Measurements from ENCODE around the gene CAPN9.
"Not testable (repeated sequence)": the region's sequence is repeated elsewhere in the genome, so short reads cannot be mapped to it uniquely, and the experiment has no call there.

Gene CAPN9

GRCh38 chr1:230713547-230713914, 33.7 kb upstream of the CAPN9 start:
- Histone ChIP-seq H3K9me3 (ENCODE audit: control insufficient read depth, insufficient read depth, low read length) (no peaks in the 10 kb centered on the region), H3K36me3 (ENCODE audit: control insufficient read depth, insufficient read depth, low read length) (no peaks in the 10 kb centered on the region), H3K9ac (ENCODE audit: low read depth, low read length) (no peak overlapping the region), H3K27me3 (ENCODE audit: control insufficient read depth, insufficient read depth, low read length) (no peaks in the 10 kb centered on the region), H3K4me3 (ENCODE audit: low read depth, low read length) (no peak overlapping the region), H3K4me1 (ENCODE audit: control insufficient read depth, insufficient read depth, low read length) (no peaks in the 10 kb centered on the region)

- Histone ChIP-seq H3K9ac (ENCODE audit: low read depth, low read length) (no peak within 1 kb of the TSS), H3K36me3 (ENCODE audit: control insufficient read depth, insufficient read depth, low read length) (no peaks in the 10 kb centered on the region), H3K4me1 (ENCODE audit: control insufficient read depth, insufficient read depth, low read length) (no peaks in the 10 kb centered on the region), H3K4me3 (ENCODE audit: low read depth, low read length) (no peak within 1 kb of the TSS), H3K9me3 (ENCODE audit: control insufficient read depth, insufficient read depth, low read length) (no peaks in the 10 kb centered on the region), H3K27me3 (ENCODE audit: control insufficient read depth, insufficient read depth, low read length) (no peaks in the 10 kb centered on the region)
Measured at GRCh38 chr1:230713915-230714764, 33.0 kb upstream of the CAPN9 start, which contains the start of gene AGT. Gene AGT, minus strand, starts transcription at chr1:230714122. Its CDS starts 3,299 bp downstream, at chr1:230710823.

GRCh38 chr1:230715510-230715909, 31.7 kb upstream of the CAPN9 start:
- Histone ChIP-seq H3K9ac (ENCODE audit: low read depth, low read length) (no peak overlapping the region), H3K36me3 (ENCODE audit: control insufficient read depth, insufficient read depth, low read length) (no peaks in the 10 kb centered on the region), H3K4me3 (ENCODE audit: low read depth, low read length) (no peak overlapping the region), H3K4me1 (ENCODE audit: control insufficient read depth, insufficient read depth, low read length) (no peaks in the 10 kb centered on the region), H3K9me3 (ENCODE audit: control insufficient read depth, insufficient read depth, low read length) (no peaks in the 10 kb centered on the region), H3K27me3 (ENCODE audit: control insufficient read depth, insufficient read depth, low read length) (no peaks in the 10 kb centered on the region)

- not testable (repeated sequence) for H3K36me3 ChIP-seq (ENCODE audit: control insufficient read depth, insufficient read depth, low read length); H3K4me3 ChIP-seq (ENCODE audit: low read depth, low read length); H3K27me3 ChIP-seq (ENCODE audit: control insufficient read depth, insufficient read depth, low read length); H3K9me3 ChIP-seq (ENCODE audit: control insufficient read depth, insufficient read depth, low read length); H3K9ac ChIP-seq (ENCODE audit: low read depth, low read length); H3K4me1 ChIP-seq (ENCODE audit: control insufficient read depth, insufficient read depth, low read length)
Measured at GRCh38 chr1:230716453-230716852, 30.7 kb upstream of the CAPN9 start.

- Histone ChIP-seq H3K4me1 (ENCODE audit: control insufficient read depth, insufficient read depth, low read length) (no peaks in the 10 kb centered on the region), H3K9me3 (ENCODE audit: control insufficient read depth, insufficient read depth, low read length) (no peaks in the 10 kb centered on the region), H3K9ac (ENCODE audit: low read depth, low read length) (no peak overlapping the region)
Measured at GRCh38 chr1:230717251-230717650, 29.9 kb upstream of the CAPN9 start.

GRCh38 chr1:230721849-230722522, 25.2 kb upstream of the CAPN9 start:
- not testable (repeated sequence) for H3K9ac ChIP-seq (ENCODE audit: low read depth, low read length); H3K4me1 ChIP-seq (ENCODE audit: control insufficient read depth, insufficient read depth, low read length); H3K36me3 ChIP-seq (ENCODE audit: control insufficient read depth, insufficient read depth, low read length); H3K4me3 ChIP-seq (ENCODE audit: low read depth, low read length); H3K9me3 ChIP-seq (ENCODE audit: control insufficient read depth, insufficient read depth, low read length); H3K27me3 ChIP-seq (ENCODE audit: control insufficient read depth, insufficient read depth, low read length)

More at GRCh38 chr1:230717251-230717650, 29.9 kb upstream of the CAPN9 start:
- no peaks in the 10 kb centered on the region for H3K36me3 ChIP-seq (ENCODE audit: control insufficient read depth, insufficient read depth, low read length)
- no peaks in the 10 kb centered on the region for H3K27me3 ChIP-seq (ENCODE audit: control insufficient read depth, insufficient read depth, low read length)
- no peak overlapping the region for H3K4me3 ChIP-seq (ENCODE audit: low read depth, low read length)

GRCh38 chr1:230725256-230726012, 21.8 kb upstream of the CAPN9 start:
- Histone ChIP-seq H3K36me3 (ENCODE audit: control insufficient read depth, insufficient read depth, low read length) (no peaks in the 10 kb centered on the region), H3K4me3 (ENCODE audit: low read depth, low read length) (no peak overlapping the region), H3K9ac (ENCODE audit: low read depth, low read length) (no peak overlapping the region), H3K27me3 (ENCODE audit: control insufficient read depth, insufficient read depth, low read length) (no peaks in the 10 kb centered on the region), H3K9me3 (ENCODE audit: control insufficient read depth, insufficient read depth, low read length) (no peaks in the 10 kb centered on the region), H3K4me1 (ENCODE audit: control insufficient read depth, insufficient read depth, low read length) (peaks cover 3% of the 10 kb centered on the region)

GRCh38 chr1:230728710-230729392, 18.3 kb upstream of the CAPN9 start:
- Histone ChIP-seq H3K4me1 (ENCODE audit: control insufficient read depth, insufficient read depth, low read length) (peaks cover 3% of the 10 kb centered on the region), H3K27me3 (ENCODE audit: control insufficient read depth, insufficient read depth, low read length) (no peaks in the 10 kb centered on the region), H3K9me3 (ENCODE audit: control insufficient read depth, insufficient read depth, low read length) (no peaks in the 10 kb centered on the region), H3K36me3 (ENCODE audit: control insufficient read depth, insufficient read depth, low read length) (no peaks in the 10 kb centered on the region), H3K9ac (ENCODE audit: low read depth, low read length) (no peak overlapping the region), H3K4me3 (ENCODE audit: low read depth, low read length) (no peak overlapping the region)

- no peak overlapping the region for H3K9ac ChIP-seq (ENCODE audit: low read depth, low read length)
- H3K27me3 ChIP-seq (ENCODE audit: control insufficient read depth, insufficient read depth, low read length): no peaks in the 10 kb centered on the region
- H3K4me1 ChIP-seq (ENCODE audit: control insufficient read depth, insufficient read depth, low read length): peaks cover 3% of the 10 kb centered on the region
- H3K36me3 ChIP-seq (ENCODE audit: control insufficient read depth, insufficient read depth, low read length): no peaks in the 10 kb centered on the region
- no peaks in the 10 kb centered on the region for H3K9me3 ChIP-seq (ENCODE audit: control insufficient read depth, insufficient read depth, low read length)
- no peak overlapping the region for H3K4me3 ChIP-seq (ENCODE audit: low read depth, low read length)
Measured at GRCh38 chr1:230730977-230731376, 16.2 kb upstream of the CAPN9 start.

- H3K9me3 ChIP-seq (ENCODE audit: control insufficient read depth, insufficient read depth, low read length): no peaks in the 10 kb centered on the region
- no peak overlapping the region for H3K9ac ChIP-seq (ENCODE audit: low read depth, low read length)
- H3K4me1 ChIP-seq (ENCODE audit: control insufficient read depth, insufficient read depth, low read length): no peaks in the 10 kb centered on the region
- H3K36me3 ChIP-seq (ENCODE audit: control insufficient read depth, insufficient read depth, low read length): no peaks in the 10 kb centered on the region
- no peak overlapping the region for H3K4me3 ChIP-seq (ENCODE audit: low read depth, low read length)
- H3K27me3 ChIP-seq (ENCODE audit: control insufficient read depth, insufficient read depth, low read length): no peaks in the 10 kb centered on the region
Measured at GRCh38 chr1:230735447-230735846, 11.7 kb upstream of the CAPN9 start.

- H3K9me3 ChIP-seq (ENCODE audit: control insufficient read depth, insufficient read depth, low read length): no peaks in the 10 kb centered on the region
- no peaks in the 10 kb centered on the region for H3K4me1 ChIP-seq (ENCODE audit: control insufficient read depth, insufficient read depth, low read length)
- H3K36me3 ChIP-seq (ENCODE audit: control insufficient read depth, insufficient read depth, low read length): no peaks in the 10 kb centered on the region
- H3K27me3 ChIP-seq (ENCODE audit: control insufficient read depth, insufficient read depth, low read length): no peaks in the 10 kb centered on the region
- no peak overlapping the region for H3K4me3 ChIP-seq (ENCODE audit: low read depth, low read length)
- no peak overlapping the region for H3K9ac ChIP-seq (ENCODE audit: low read depth, low read length)
Measured at GRCh38 chr1:230737622-230738262, 9.4 kb upstream of the CAPN9 start.

Data from iPS-15b (cell line).